Vagina (tissue), 2 donors: ENCODE measurements around the gene GLA.

Source experiments
- POLR2A ChIP-seq, 2 donors: fragments of 450-650 bp; IDR thresholded peaks; one replicate each; pipeline ENCODE4 v1.6.1; 2017; ENCODE audit warnings: antibody characterized with exemption in 2 of 2, mild to moderate bottlenecking in 2 of 2, moderate library complexity in 2 of 2
- TF ChIP-seq, protein P1 (sequence below), 3 experiments: fragments of 450-650 bp in 2 of 3; fragments of 200-600 bp in 1 of 3; sonication (generic) in 1 of 3; IDR thresholded peaks; one replicate each; pipeline ENCODE4 v1.5.1; 2017 to 2019; ENCODE audit warnings: antibody characterized with exemption in 3 of 3, mild to moderate bottlenecking in 2 of 3, moderate library complexity in 2 of 3

- TF ChIP-seq, protein P1, sequence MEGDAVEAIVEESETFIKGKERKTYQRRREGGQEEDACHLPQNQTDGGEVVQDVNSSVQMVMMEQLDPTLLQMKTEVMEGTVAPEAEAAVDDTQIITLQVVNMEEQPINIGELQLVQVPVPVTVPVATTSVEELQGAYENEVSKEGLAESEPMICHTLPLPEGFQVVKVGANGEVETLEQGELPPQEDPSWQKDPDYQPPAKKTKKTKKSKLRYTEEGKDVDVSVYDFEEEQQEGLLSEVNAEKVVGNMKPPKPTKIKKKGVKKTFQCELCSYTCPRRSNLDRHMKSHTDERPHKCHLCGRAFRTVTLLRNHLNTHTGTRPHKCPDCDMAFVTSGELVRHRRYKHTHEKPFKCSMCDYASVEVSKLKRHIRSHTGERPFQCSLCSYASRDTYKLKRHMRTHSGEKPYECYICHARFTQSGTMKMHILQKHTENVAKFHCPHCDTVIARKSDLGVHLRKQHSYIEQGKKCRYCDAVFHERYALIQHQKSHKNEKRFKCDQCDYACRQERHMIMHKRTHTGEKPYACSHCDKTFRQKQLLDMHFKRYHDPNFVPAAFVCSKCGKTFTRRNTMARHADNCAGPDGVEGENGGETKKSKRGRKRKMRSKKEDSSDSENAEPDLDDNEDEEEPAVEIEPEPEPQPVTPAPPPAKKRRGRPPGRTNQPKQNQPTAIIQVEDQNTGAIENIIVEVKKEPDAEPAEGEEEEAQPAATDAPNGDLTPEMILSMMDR (IDR thresholded peaks at IDR 0.05): no peak
- no peak for TF ChIP-seq POLR2A (IDR thresholded peaks at IDR 0.05)
These were observed 47.8 kb downstream of the GLA start for GRCh38 chrX:101359966-101360365.
